GM21529 (cell line): ENCODE data around the gene KRTAP5-11.
"Not testable (repeated sequence)": the region's sequence is repeated elsewhere in the genome, so short reads cannot be mapped to it uniquely, and the experiment has no call there.

Source experiments
- ATAC-seq: cut with Tn5 transposase; IDR thresholded peaks from one replicate; pipeline ENCODE4 v1.9.1; 2021; ENCODE audit not compliant: unreplicated experiment

Gene KRTAP5-11

GRCh38 chr11:71557257-71557656 is 25.4 kb downstream of the KRTAP5-11 start:
- no peak for ATAC-seq

GRCh38 chr11:71556018-71556417 is 26.7 kb downstream of the KRTAP5-11 start:
- ATAC-seq, result no peak

DNA sequence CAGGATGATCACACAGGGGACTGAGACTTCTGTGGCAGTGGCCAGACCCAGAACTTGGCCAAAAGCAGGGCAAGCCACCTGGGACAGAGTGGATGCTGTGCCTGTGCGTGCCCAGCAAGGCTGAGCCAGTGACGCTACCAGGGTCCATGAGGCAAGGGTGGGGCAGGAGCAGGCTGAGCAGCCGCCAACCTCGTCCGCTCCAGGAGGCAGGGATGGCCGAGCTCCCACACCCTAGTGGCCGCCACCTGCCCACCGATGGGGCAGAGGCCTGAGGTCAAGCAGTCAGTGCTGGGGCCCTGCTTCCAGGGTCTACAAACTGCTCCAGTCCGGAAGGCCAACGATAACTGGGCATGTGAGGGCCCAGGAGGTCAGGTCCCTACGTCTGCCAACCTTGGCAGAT is 27.2 kb downstream of the KRTAP5-11 start:
- ATAC-seq, result no peak

DNA sequence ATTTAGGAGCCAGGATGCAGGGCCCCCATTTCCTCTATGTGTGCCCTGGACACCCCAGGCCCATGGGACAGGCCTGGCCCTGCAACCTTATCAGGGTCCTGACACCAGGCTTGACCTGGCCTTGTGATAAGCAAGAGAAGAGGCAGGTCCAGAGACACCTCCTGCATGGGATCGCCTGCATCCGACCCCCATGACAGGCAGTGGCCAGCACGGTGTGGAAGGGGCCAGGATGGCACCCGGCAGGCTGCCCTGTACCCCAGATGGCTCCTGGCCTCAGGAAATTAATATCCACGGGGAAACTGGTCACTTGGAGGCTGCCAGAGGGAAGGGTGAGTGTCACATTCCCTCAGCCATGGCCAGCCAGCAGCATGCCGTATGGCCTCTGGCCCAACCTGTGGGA is 27.7 kb downstream of the KRTAP5-11 start:
- ATAC-seq, result no peak

GRCh38 chr11:71551711-71552110 is 31.0 kb downstream of the KRTAP5-11 start:
- no peak for ATAC-seq

DNA sequence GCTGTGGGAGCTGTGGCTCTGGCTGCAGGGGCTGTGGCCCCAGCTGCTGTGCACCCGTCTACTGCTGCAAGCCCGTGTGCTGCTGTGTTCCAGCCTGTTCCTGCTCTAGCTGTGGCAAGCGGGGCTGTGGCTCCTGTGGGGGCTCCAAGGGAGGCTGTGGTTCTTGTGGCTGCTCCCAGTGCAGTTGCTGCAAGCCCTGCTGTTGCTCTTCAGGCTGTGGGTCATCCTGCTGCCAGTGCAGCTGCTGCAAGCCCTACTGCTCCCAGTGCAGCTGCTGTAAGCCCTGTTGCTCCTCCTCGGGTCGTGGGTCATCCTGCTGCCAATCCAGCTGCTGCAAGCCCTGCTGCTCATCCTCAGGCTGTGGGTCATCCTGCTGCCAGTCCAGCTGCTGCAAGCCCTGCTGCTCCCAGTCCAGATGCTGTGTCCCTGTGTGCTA is 33.9 kb downstream of the KRTAP5-11 start:
- ATAC-seq, result no peak

GRCh38 chr11:71548120-71548519 is 34.6 kb downstream of the KRTAP5-11 start, which contains the start of gene KRTAP5-9:
Gene KRTAP5-9 (plus strand): TSS chr11:71548420. CDS start chr11:71548658, 238 bp downstream.
- ATAC-seq, result no peak

GRCh38 chr11:71545405-71545966 is 37.2 kb downstream of the KRTAP5-11 start:
- ATAC-seq, result no peak

DNA sequence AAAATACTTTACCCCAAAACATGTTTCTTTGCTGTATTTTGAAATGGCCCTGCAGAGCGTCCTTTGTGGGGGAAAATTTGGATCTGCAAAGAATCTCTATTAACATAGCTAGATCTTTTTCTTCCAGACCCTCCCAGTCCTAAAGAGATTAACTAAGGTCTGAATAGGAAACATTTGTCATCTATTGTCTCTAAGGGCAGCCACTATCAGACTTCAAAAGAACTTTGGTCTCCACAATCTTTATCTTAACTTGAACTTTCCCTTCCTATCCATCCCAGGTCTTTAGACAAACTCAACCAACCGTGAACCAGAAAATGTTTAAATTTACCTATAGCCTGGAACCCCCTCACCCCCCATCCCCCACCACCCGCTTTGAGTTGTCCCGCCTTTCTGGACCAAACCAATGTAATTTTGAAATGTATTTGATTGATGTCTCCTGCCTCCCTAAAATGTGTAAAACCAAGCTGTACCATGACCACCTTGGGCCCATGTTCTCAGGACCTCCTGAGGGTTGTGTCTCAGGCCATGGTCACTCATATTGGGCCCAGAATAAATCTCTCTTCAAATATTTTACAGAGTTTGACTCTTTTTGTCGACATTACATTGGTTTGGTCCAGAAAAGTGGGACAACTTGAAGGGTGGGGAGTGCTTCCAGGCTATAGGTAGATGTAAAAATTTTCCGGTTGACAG is 38.0 kb downstream of the KRTAP5-11 start:
- no peak for ATAC-seq

GRCh38 chr11:71543866-71544265 is 38.8 kb downstream of the KRTAP5-11 start:
- no peak for ATAC-seq

GRCh38 chr11:71542879-71543777 is 39.5 kb downstream of the KRTAP5-11 start:
- ATAC-seq, result no peak

- ATAC-seq, result no peak
Measured at GRCh38 chr11:71542382-71542781, 40.3 kb downstream of the KRTAP5-11 start.

- peak; percentile 71 for ATAC-seq
Measured at GRCh38 chr11:71540521-71541304, 42.0 kb downstream of the KRTAP5-11 start.

GRCh38 chr11:71539971-71540370 is 42.7 kb downstream of the KRTAP5-11 start:
- ATAC-seq, result not testable (repeated sequence)

- ATAC-seq, result no peak
Measured at GRCh38 chr11:71539017-71539416, 43.7 kb downstream of the KRTAP5-11 start.

DNA sequence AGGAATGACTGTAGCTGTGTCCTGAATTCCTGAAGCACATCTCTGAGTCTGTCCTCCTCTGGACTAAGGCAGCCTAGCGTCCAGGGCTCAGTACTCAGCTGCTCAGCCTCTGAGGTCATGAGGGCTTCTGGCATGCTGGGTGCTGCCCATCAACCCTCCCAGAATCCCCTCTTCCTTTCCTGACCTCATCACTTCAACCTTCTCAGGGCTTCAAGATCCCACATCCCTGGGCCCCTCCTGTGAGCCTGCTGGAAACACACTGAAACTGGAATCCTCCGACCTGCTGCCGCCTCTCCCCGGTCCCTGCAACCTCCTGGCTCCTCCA is 44.0 kb downstream of the KRTAP5-11 start:
- ATAC-seq, result no peak

DNA sequence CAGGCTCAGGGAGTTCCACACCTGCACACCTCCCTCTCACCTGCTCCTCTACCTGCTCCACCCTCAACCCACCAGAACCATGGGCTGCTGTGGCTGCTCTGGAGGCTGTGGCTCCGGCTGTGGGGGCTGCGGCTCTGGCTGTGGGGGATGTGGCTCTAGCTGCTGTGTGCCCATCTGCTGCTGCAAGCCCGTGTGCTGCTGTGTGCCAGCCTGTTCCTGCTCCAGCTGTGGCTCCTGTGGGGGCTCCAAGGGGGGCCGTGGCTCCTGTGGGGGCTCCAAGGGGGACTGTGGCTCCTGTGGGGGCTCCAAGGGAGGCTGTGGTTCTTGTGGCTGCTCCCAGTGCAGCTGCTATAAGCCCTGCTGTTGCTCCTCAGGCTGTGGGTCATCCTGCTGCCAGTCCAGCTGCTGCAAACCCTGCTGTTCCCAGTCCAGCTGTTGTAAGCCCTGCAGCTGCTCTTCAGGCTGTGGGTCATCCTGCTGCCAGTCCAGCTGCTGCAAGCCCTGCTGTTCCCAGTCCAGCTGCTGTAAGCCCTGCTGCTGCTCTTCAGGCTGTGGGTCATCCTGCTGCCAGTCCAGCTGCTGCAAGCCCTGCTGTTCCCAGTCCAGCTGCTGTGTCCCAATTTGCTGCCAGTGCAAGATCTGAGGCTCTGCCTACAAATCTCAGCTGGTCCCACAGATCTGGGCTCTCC is 44.6 kb downstream of the KRTAP5-11 start, which contains the start of gene KRTAP5-8:
KRTAP5-8 (plus strand) TSS at position 49 of the 689 bp plus-strand sequence; CDS start at position 80, 31 bp downstream.
- ATAC-seq, result not testable (repeated sequence)

- no peak for ATAC-seq
Measured at GRCh38 chr11:71537537-71537936, 45.1 kb downstream of the KRTAP5-11 start.

DNA sequence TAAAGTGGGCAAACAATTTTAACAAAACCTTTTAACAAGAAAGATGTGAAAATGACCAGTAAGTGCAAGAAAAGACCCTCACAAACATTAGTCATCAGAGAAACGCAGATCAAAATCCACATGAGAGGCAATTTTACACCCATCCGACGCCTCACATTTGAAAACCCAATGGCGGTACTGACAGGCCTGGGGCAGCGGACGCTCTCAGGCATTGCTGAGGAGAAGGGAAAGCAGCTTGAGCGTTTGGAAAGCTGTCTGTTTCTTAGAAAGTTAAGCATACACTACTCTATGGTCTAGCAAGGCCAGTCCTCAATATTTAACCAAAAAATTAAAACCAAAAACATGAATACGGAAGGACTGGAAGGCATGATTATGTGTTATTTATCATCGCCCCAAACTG is 46.9 kb downstream of the KRTAP5-11 start:
- ATAC-seq, result no peak
